Duodenal mucosa (tissue), 2 donors: ENCODE results near the gene ZNF263.

Source experiments
- H3K27ac ChIP-seq: one replicate; pipeline ENCODE4 v1.7.0; 2013; ENCODE audit warnings: low read depth, low read length
- H3K27me3 ChIP-seq, 2 donors: one replicate each; pipeline ENCODE4 v1.7.0; 2013; ENCODE audit warnings: low read length in 2 of 2, control low read depth in 1 of 2; ENCODE audit not compliant: insufficient read depth in 2 of 2, control insufficient read depth in 1 of 2
- H3K36me3 ChIP-seq, 2 donors: one replicate each; pipeline ENCODE4 v1.7.0; 2013; ENCODE audit warnings: low read length in 2 of 2, control low read depth in 1 of 2; ENCODE audit not compliant: insufficient read depth in 2 of 2, control insufficient read depth in 1 of 2
- H3K4me1 ChIP-seq, 2 donors: one replicate each; pipeline ENCODE4 v1.7.0; 2013; ENCODE audit warnings: low read length in 2 of 2, control low read depth in 1 of 2; ENCODE audit not compliant: insufficient read depth in 2 of 2, control insufficient read depth in 1 of 2
- H3K4me3 ChIP-seq, 2 donors: one replicate each; pipeline ENCODE4 v1.7.0; 2013; ENCODE audit warnings: low read length in 2 of 2, low read depth in 1 of 2
- H3K9ac ChIP-seq, 2 donors: one replicate each; pipeline ENCODE4 v1.7.0; 2013; ENCODE audit warnings: low read length in 2 of 2, low read depth in 1 of 2
- H3K9me3 ChIP-seq, 2 donors: one replicate each; pipeline ENCODE4 v1.7.0; 2013; ENCODE audit warnings: low read length in 2 of 2, control low read depth in 1 of 2; ENCODE audit not compliant: control insufficient read depth in 1 of 2

Gene ZNF263

GRCh38 chr16:3248596-3248995 lies 34.7 kb upstream of the ZNF263 start:
- H3K9ac ChIP-seq = no peak overlapping the region
- H3K27me3 ChIP-seq = no peaks in the 10 kb centered on the region
- no peak overlapping the region for H3K27ac ChIP-seq
- no peaks in the 10 kb centered on the region for H3K9me3 ChIP-seq
- H3K4me1 ChIP-seq = no peaks in the 10 kb centered on the region
- H3K36me3 ChIP-seq = no peaks in the 10 kb centered on the region
- no peak overlapping the region for H3K4me3 ChIP-seq

- no peaks in the 10 kb centered on the region for H3K27me3 ChIP-seq
- H3K4me3 ChIP-seq = no peak overlapping the region
- no peak overlapping the region for H3K9ac ChIP-seq
- H3K27ac ChIP-seq = no peak overlapping the region
- H3K4me1 ChIP-seq = no peaks in the 10 kb centered on the region
- H3K9me3 ChIP-seq = no peaks in the 10 kb centered on the region
- no peaks in the 10 kb centered on the region for H3K36me3 ChIP-seq
Observed at GRCh38 chr16:3249020-3249419, 34.3 kb upstream of the ZNF263 start.

- Histone ChIP-seq H3K9me3 (no peaks in the 10 kb centered on the region), H3K27ac (no peak overlapping the region), H3K4me1 (no peaks in the 10 kb centered on the region), H3K36me3 (no peaks in the 10 kb centered on the region), H3K27me3 (no peaks in the 10 kb centered on the region), H3K9ac (no peak overlapping the region), H3K4me3 (no peak overlapping the region)
Observed at GRCh38 chr16:3249451-3249850, 33.8 kb upstream of the ZNF263 start.

- no peaks in the 10 kb centered on the region for H3K27me3 ChIP-seq
- no peak overlapping the region for H3K27ac ChIP-seq
- H3K4me3 ChIP-seq = no peak overlapping the region
- no peaks in the 10 kb centered on the region for H3K36me3 ChIP-seq
- no peaks in the 10 kb centered on the region for H3K4me1 ChIP-seq
- H3K9ac ChIP-seq = no peak overlapping the region
- H3K9me3 ChIP-seq = no peaks in the 10 kb centered on the region
Observed at GRCh38 chr16:3252967-3253366, 30.3 kb upstream of the ZNF263 start.

- no peaks in the 10 kb centered on the region for H3K36me3 ChIP-seq
- no peak overlapping the region for H3K4me3 ChIP-seq
- no peak overlapping the region for H3K9ac ChIP-seq
Observed at GRCh38 chr16:3254309-3254708, 29.0 kb upstream of the ZNF263 start.

GRCh38 chr16:3256146-3256865 lies 27.0 kb upstream of the ZNF263 start, which contains the start of gene MEFV:
Gene MEFV (minus strand): TSS chr16:3256633. CDS start chr16:3256587, 46 bp downstream.
- Histone ChIP-seq H3K4me1 (peaks cover 0 to 5% of the 10 kb centered on the region in 2 donors), H3K36me3 (no peaks in the 10 kb centered on the region), H3K27ac (no peak within 1 kb of the TSS), H3K27me3 (no peaks in the 10 kb centered on the region), H3K9me3 (no peaks in the 10 kb centered on the region), H3K4me3 (no peak within 1 kb of the TSS), H3K9ac (no peak within 1 kb of the TSS)

More at GRCh38 chr16:3254309-3254708, 29.0 kb upstream of the ZNF263 start:
- no peaks in the 10 kb centered on the region for H3K9me3 ChIP-seq
- H3K27ac ChIP-seq = no peak overlapping the region
- H3K27me3 ChIP-seq = no peaks in the 10 kb centered on the region
- peaks cover 0 to 5% of the 10 kb centered on the region in 2 donors for H3K4me1 ChIP-seq

DNA sequence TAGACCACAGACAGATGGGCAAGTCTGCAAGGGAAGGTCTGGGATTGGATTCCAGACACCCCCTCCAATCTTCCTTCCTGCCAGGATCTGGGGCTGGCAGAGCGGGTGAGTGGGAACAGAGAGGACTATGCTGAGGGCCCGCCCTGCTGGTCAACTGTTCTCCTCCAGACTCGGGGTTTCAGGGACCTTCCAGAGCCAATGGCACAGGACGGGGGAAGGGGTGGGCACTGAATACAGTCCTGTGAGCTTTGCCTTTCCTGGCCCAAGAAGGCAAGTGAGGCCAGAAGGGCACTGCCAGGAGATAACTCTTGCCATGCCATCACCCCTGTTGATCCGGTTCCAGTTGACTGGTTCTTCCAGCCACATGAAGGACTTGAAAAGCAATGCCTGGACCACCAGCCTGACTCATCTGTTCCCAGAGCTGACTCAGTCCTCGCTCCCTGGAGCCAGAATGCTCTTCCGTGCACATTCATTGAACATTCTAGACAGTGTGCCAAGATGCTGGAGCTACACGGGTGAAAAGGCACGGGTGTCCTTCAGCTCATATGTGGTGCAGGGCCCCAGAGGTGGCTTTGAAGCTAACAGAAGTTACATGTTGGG lies 26.3 kb upstream of the ZNF263 start:
- no peaks in the 10 kb centered on the region for H3K9me3 ChIP-seq
- H3K4me3 ChIP-seq = no peak overlapping the region
- no peak overlapping the region for H3K27ac ChIP-seq
- peaks cover 0 to 5% of the 10 kb centered on the region in 2 donors for H3K4me1 ChIP-seq
- H3K9ac ChIP-seq = no peak overlapping the region
- no peaks in the 10 kb centered on the region for H3K27me3 ChIP-seq
- no peaks in the 10 kb centered on the region for H3K36me3 ChIP-seq

- Histone ChIP-seq H3K9ac (no peak overlapping the region), H3K4me1 (peaks cover 0 to 9% of the 10 kb centered on the region in 2 donors), H3K36me3 (no peaks in the 10 kb centered on the region), H3K4me3 (no peak overlapping the region), H3K27me3 (no peaks in the 10 kb centered on the region), H3K9me3 (no peaks in the 10 kb centered on the region), H3K27ac (no peak overlapping the region)
Observed at GRCh38 chr16:3259836-3260235, 23.5 kb upstream of the ZNF263 start.

DNA sequence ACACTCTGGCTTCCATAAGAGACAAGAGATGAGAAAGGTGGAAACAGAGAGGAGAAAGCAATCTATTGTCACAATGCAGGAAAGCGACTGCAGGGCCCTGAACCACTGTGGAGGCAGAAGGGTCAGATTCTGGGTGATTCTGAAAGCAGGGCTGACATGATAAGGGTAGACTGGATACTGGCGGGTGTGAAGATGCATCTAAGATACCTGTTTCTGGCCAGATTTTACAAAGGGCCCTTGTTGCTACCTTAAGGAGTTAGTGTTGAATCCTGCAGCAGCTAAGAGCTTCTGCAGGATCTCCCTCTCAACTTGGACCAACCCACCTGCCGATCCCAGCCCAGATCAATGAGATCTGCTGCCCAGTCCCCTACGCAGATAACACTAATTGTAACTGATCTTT lies 20.8 kb upstream of the ZNF263 start:
- H3K4me1 ChIP-seq = peaks cover 0 to 15% of the 10 kb centered on the region in 2 donors
- peaks cover 0 to 3% of the 10 kb centered on the region in 2 donors for H3K9me3 ChIP-seq
- no peak overlapping the region for H3K9ac ChIP-seq
- H3K27me3 ChIP-seq = no peaks in the 10 kb centered on the region
- no peak overlapping the region for H3K4me3 ChIP-seq
- H3K36me3 ChIP-seq = peaks cover 3 to 4% of the 10 kb centered on the region in 2 donors
- no peak overlapping the region for H3K27ac ChIP-seq

DNA sequence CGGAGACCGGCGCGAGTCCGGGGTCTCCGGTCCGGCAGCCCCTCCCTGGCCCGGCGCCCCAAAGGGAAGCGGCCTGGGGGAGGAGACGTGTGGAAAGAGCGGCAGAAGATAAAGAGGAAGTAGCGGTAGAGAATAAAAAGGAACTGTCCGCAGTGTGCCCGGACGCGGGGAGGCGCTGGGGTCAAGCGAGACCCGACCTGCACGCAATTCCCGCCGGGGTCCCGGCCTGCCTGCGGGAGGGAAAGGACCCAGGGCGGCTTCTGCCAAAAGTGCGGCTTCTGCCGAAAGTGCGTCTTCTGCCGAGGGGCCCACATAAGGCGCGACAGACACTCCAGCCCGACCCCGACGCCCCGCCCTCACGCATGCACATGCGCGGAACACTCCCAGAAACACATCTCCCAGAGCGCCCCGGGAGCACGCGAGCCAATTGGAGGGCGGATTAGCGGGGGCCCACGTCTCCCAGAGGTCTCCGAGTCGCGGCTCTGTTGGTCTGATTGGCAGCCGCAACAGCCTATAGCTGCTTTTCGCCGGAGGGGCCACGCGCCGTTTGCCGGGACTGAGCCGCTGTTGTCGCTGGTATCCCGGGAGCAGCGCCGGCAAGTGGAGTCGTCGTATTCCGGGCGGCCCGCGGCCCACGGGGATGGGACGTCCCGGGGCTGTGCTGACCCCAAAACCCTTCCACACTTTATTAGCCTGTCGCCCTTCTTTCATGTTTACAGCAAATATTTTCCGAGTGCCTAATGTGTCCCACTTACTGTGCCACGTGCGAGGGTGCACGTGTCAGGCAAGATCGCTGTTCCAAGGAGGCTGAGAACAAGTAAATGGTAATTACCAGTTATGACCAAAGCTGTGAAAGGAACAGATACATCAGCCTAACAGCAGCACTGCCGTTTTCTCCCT lies 18.9 kb upstream of the ZNF263 start:
- peaks cover 3 to 8% of the 10 kb centered on the region in 2 donors for H3K36me3 ChIP-seq
- H3K9ac ChIP-seq = peak overlapping the region; percentile 77 to 85
- H3K9me3 ChIP-seq = peaks cover 0 to 3% of the 10 kb centered on the region in 2 donors
- peak overlapping the region; percentile 77 to 93 for H3K4me3 ChIP-seq
- H3K4me1 ChIP-seq = peaks cover 0 to 9% of the 10 kb centered on the region in 2 donors
- H3K27me3 ChIP-seq = no peaks in the 10 kb centered on the region
- peak overlapping the region; percentile 96 for H3K27ac ChIP-seq
